Activated CD8-positive, alpha-beta memory T cell treated with anti-CD3 and anti-CD28 coated beads, Interleukin-2, amount 10 ng/mL, durations not matched to agents 7 days and 5 days (primary cell): Measurements from ENCODE around the gene UBE2L5. TPM values are rescaled to one million over a fixed set of nuclear protein-coding genes. Genes with fewer than 3 reads are reported as not detected.
"Not testable (repeated sequence)": the region's sequence is repeated elsewhere in the genome, so short reads cannot be mapped to it uniquely, and the experiment has no call there.

ENCODE experiments used
- ATAC-seq: fragments of 150-1000 bp; cut with Tn5 transposase; one replicate; pipeline ENCODE4 v1.10.0; 2021; ENCODE audit warnings: moderate library complexity
- CTCF ChIA-PET: fragments of 350-600 bp; sonication (Branson Sonifier 250); formaldehyde crosslinking; loops from one replicate; lab custom pipeline; 2021; ENCODE audit warnings: antibody characterized with exemption; lab: Charles Lee
- DNase-seq: peaks from one replicate; pipeline ENCODE4 v3.0.0-alpha.2; 2020
- H3K27ac Mint-ChIP-seq: one replicate; pipeline ENCODE4 v1.8.0; 2021; ENCODE audit warnings: mild to moderate bottlenecking, mixed read lengths
- H3K27me3 Mint-ChIP-seq: one replicate; pipeline ENCODE4 v1.8.0; 2021; ENCODE audit warnings: mixed read lengths
- H3K36me3 Mint-ChIP-seq: one replicate; pipeline ENCODE4 v1.8.0; 2021; ENCODE audit warnings: mild to moderate bottlenecking, mixed read lengths
- H3K4me1 Mint-ChIP-seq: one replicate; pipeline ENCODE4 v1.8.0; 2021; ENCODE audit warnings: mixed read lengths
- H3K4me3 Mint-ChIP-seq: one replicate; pipeline ENCODE4 v1.8.0; 2021; ENCODE audit warnings: mild to moderate bottlenecking, moderate library complexity, mixed read lengths
- H3K9me3 Mint-ChIP-seq: one replicate; pipeline ENCODE4 v1.8.0; 2022; ENCODE audit warnings: low read depth, mixed read lengths
- total RNA-seq, 2 experiments: library from RNA; stranded (reverse); gene quantifications; one replicate each; pipeline ENCODE4 v1.2.3, GENCODE V29; 2021

The UBE2L5 gene
- total RNA-seq, 2 experiments from 2014 or later, result not detected

DNA sequence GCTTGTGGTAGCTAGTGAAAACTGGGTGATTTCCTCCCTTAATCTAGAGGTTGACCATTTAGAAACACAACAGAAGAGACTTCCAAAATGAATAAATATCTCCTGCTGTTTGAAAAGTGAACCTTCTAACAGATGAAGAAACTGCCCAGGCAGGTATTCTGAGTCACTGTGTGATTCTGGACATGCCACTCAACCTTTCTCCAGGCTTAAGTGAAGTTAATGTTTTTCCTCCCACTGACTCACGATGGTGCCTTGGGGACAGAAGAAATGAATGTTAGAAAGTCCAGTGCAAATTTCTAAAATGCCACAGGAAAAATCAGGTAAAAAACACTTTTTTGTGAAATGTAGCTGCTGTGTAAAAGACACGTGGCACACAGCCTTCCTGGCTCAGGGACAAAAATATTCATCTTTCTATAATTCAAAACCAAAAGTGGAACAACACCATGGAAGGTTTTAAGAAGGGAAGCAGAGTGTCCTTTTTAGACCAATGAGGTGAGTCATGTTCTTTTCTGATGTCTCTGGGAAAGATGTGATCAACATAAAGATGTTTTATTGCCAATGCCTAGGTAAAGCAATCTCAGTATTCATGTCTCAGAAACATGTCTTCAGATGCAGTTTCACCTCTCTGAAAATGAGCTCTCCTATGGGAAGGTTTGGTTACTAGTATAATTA is 9.1 kb downstream of the UBE2L5 start:
- Mint-ChIP-seq H3K4me1 (peaks cover 29% of the 10 kb centered on the region), H3K27ac (no peak overlapping the region), H3K36me3 (no peaks in the 10 kb centered on the region), H3K4me3 (no peak overlapping the region), H3K27me3 (peaks cover 7% of the 10 kb centered on the region), H3K9me3 (no peaks in the 10 kb centered on the region)
- CTCF ChIA-PET, result interaction anchor here (1.1 to 1.6 kb wide), 5 partner anchors 9 to 152 kb away, joined by 3 to 8 read pairs (median 4); partner anchors contain the start of gene UBE2L5
- no peak for DNase-seq
- ATAC-seq, result peak; percentile 17

DNA sequence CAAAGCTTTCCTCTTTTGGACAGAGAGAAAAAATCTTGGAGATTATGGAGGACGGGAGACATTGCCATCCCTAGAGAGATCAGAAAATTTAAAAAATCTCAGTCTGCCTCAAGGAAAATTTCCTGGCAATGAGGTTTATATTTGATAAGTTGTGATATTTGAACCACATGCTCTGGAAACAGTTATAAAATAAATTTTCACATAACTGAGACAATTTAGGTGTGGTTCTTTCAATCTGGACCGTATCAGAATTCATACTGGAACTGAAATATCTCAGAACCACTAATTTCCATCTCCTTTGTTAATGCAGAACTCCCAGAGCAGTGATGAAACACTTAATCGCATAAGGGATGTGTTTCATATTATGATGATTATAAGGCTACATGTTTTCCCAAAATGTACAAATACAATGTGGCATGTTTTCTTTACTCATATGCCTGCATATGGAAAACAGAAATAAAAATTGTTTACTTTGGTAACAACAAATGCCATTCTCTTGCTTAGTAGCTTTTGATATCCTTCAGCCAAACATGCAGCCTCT is 13.7 kb downstream of the UBE2L5 start:
- Mint-ChIP-seq H3K27me3 (peaks cover 17% of the 10 kb centered on the region), H3K27ac (no peak overlapping the region), H3K36me3 (no peaks in the 10 kb centered on the region), H3K4me3 (no peak overlapping the region), H3K4me1 (peaks cover 15% of the 10 kb centered on the region), H3K9me3 (no peaks in the 10 kb centered on the region)
- DNase-seq (no peak), ATAC-seq (no peak)
- CTCF ChIA-PET, result interaction anchor here (1.4 to 1.5 kb wide), 2 partner anchors 19 to 27 kb away, joined by 3 to 4 read pairs; no protein-coding TSS in a partner anchor

DNA sequence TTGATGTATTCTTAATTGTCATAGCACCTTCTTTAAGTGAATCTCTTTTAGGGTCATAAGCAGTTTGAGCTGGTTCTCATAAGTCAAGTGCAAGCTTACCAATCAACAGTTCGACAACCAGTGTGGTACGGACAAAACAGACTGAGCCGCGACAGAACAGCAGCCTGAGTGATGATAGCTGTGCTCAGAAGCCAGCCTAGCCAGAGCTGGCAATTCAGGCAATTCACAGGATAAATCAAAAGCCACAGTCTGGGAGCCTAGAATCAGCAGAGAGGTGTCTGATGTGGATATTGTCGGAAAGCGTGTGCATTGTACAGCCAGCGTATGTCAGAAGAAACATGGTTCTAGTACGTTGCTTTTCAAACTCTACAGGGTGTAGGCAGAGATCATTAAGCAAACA is 14.9 kb downstream of the UBE2L5 start:
- Mint-ChIP-seq H3K36me3 (no peaks in the 10 kb centered on the region), H3K4me3 (no peak overlapping the region), H3K9me3 (no peaks in the 10 kb centered on the region), H3K4me1 (peaks cover 10% of the 10 kb centered on the region), H3K27me3 (peaks cover 17% of the 10 kb centered on the region), H3K27ac (no peak overlapping the region)
- DNase-seq (no peak), ATAC-seq (no peak)
- CTCF ChIA-PET, result interaction anchor here (0.8 to 1.5 kb wide), 4 partner anchors 14 to 29 kb away, joined by 3 to 4 read pairs (median 3); no protein-coding TSS in a partner anchor

DNA sequence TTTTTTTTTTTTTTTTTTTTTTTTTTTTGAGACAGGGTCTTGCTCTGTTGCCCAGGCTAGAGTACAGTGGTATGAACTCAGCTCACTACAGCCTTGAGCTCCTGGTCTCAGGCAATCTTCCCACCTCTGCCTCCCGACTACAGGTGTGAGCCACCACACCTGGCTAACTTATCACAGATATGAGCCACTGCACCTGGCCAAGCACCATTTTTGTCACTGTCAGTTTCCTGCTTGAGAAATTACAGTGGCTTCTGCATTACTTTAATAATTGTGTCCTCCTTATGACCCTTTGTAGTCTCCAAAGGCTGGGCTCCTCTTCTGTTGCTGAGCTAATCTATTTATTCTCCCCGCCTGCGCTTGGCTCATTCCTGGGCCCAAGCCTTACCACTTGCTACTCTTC is 16.0 kb downstream of the UBE2L5 start:
- no peaks in the 10 kb centered on the region for H3K9me3 Mint-ChIP-seq

DNA sequence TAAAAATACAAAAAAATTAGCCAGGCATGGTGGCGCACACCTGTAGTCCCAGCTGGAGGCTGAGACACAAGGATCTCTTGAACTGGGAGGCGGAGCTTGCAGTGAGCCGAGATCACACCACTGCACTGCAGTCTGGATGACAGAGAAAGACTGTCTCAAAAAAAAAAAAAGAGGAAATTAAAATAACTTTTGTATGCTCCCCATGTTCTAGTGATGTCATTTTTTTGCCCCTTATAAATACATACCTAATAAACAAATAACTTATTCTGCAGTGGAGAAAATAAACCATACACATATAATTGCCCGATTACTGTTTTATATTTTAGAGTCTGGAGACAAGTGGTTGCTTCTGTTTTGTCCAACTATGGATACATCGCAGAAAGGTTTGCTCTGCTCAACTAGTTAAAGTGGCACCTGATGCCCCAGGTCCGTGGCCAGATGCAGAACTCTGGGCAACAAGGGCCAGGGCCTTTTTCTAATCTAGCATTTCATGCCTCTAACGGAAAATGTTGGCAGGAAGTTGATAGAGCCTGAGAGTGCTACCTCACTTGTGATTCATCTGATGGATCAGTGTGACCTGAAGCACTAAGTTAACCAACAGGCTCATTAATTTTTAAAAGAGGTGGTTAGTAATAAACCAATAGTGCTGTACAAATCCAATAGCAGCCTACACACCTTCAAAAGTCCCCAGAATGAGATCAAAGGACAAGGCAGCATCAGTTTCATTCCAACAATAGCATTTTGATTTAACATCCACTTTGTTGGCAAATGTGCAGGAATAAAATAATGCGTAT is 18.8 kb downstream of the UBE2L5 start:
- H3K4me1 Mint-ChIP-seq, result peaks cover 7% of the 10 kb centered on the region
- no peak overlapping the region for H3K4me3 Mint-ChIP-seq
- H3K27me3 Mint-ChIP-seq, result peaks cover 11% of the 10 kb centered on the region
- ATAC-seq (peak; percentile 55), DNase-seq (no peak)
- H3K9me3 Mint-ChIP-seq, result no peaks in the 10 kb centered on the region
- H3K36me3 Mint-ChIP-seq, result no peaks in the 10 kb centered on the region
- peak overlapping the region; percentile 40 for H3K27ac Mint-ChIP-seq
- CTCF ChIA-PET, result interaction anchor here (0.8 to 2.0 kb wide), 3 partner anchors 10 to 17 kb away, joined by 3 to 8 read pairs (median 3); no protein-coding TSS in a partner anchor

More for the DNA sequence above, 16.0 kb downstream of the UBE2L5 start:
- ATAC-seq (no peak), DNase-seq (no peak)
- H3K4me3 Mint-ChIP-seq, result no peak overlapping the region
- no peak overlapping the region for H3K27ac Mint-ChIP-seq
- H3K4me1 Mint-ChIP-seq, result peaks cover 10% of the 10 kb centered on the region
- H3K36me3 Mint-ChIP-seq, result no peaks in the 10 kb centered on the region
- CTCF ChIA-PET, result interaction anchor here (0.8 kb wide), 1 partner anchor 13 kb away, joined by 3 read pairs; no protein-coding TSS in a partner anchor
- H3K27me3 Mint-ChIP-seq, result peaks cover 17% of the 10 kb centered on the region

DNA sequence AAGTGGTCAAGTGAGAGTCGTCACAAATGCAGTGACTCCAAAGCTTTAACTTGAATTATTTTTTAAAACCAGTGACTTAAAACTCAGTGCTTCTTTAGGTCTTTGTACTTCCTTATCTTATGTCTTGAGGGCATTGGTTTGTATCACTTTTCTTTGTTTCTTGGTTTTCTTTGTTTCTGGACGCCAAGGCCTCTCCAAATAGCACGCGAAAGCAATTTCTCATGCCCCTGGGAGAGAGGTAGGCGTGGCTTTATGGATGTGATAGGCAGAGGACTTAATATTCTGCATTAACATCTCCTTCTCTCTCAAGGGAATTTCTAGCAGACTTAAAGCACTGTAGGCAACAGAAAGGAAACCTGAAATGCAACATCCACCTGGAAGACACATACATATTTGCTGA is 20.6 kb downstream of the UBE2L5 start:
- Mint-ChIP-seq H3K4me3 (no peak overlapping the region), H3K36me3 (no peaks in the 10 kb centered on the region), H3K27ac (no peak overlapping the region), H3K4me1 (peaks cover 7% of the 10 kb centered on the region), H3K9me3 (no peaks in the 10 kb centered on the region), H3K27me3 (no peaks in the 10 kb centered on the region)
- CTCF ChIA-PET, result interaction anchor here (0.7 to 1.6 kb wide), 3 partner anchors 14 to 68 kb away, joined by 3 to 7 read pairs (median 3); no protein-coding TSS in a partner anchor
- DNase-seq (no peak), ATAC-seq (no peak)

DNA sequence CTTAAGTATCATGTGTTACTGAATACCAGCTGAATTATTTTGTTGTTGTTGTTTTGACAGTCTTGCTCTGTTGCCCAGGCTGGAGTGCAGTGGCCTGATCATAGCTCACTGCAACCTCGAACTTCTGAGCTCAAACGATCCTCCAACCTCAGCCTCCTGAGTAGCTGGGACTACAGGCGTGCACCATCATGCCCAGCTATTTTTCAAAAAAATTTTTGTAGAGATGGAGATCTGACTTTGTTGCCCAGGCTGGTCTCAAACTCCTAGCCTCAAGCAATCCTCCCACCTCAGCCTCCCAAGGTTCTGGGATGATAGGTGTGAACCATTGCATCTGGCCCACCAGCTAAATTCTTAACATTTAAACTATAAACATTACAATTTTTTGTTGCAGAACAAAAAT is 21.2 kb downstream of the UBE2L5 start:
- not testable (repeated sequence) for H3K36me3 Mint-ChIP-seq, H3K27me3 Mint-ChIP-seq, DNase-seq, H3K4me1 Mint-ChIP-seq, H3K4me3 Mint-ChIP-seq, ATAC-seq, H3K27ac Mint-ChIP-seq, H3K9me3 Mint-ChIP-seq
- CTCF ChIA-PET, result interaction anchor here (1.6 kb wide), 1 partner anchor 19 kb away, joined by 3 read pairs; no protein-coding TSS in a partner anchor

DNA sequence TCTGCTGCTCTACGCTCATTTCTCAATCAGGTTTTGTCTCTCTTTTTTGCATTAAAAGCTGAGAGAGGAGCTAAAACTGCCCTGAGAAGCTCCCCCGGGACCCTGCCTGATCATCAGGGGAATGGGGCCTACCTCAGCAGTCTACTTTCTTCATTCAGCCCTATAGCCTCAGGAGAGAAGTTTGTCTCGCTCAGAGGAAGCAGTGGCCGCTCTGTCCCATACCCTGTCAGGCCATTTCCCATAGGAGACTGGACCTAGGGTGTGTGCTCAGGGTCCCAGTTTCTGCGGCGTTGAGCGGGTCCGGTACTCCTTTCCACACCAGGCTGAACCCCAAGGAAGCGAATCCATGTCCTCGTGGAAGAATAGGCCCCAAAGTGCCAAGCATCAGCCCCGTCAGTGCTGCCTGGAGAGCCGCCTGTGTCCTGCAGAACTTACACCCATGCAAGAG is 21.7 kb downstream of the UBE2L5 start:
- H3K36me3 Mint-ChIP-seq, result no peaks in the 10 kb centered on the region
- no peaks in the 10 kb centered on the region for H3K9me3 Mint-ChIP-seq
- DNase-seq, result no peak
- no peaks in the 10 kb centered on the region for H3K27me3 Mint-ChIP-seq
- CTCF ChIA-PET, result no interaction called here
- no peak overlapping the region for H3K4me3 Mint-ChIP-seq
- peak overlapping the region; percentile 40 for H3K27ac Mint-ChIP-seq
- peaks cover 7% of the 10 kb centered on the region for H3K4me1 Mint-ChIP-seq
- no peak for ATAC-seq

DNA sequence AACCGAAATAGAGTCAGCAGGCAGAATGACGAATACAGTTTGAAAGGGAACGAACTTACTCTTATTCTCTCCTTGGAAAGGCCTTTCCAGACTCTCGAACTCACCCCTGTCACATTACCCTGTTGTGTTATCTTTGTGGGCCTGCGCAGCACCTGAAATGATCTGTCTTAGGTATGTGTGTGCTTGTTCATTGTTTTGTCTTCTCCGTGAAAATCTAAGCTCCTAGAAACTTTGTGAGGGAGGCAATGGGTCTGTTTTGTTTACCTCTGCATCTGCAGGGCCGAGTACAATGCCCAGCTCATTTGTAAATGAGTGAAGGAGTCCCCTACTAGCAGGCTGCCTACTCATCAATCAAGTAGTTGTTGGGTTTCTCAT is 23.8 kb downstream of the UBE2L5 start:
- DNase-seq, result no peak
- CTCF ChIA-PET, result no interaction called here
- H3K4me1 Mint-ChIP-seq, result peaks cover 3% of the 10 kb centered on the region

DNA sequence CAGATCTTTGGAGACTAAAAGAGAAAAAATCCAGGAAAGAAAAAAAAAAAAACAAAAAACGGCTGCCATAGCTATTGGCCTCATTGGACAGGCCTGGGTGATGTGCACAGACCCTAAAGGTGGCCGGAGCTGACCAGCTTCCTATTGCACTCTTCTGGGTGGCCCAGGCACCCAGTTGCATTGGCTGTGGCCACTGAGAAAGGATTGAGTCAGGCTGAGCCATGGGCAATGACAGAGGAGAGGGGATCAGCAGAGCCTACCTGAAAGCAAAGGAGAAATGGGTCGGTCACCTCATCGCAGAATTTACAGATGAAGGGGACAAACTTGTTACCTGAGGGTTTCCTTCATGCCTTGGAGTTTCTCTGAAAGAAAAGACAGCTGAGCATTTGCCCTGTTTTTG is 26.1 kb downstream of the UBE2L5 start:
- Mint-ChIP-seq H3K27me3 (no peaks in the 10 kb centered on the region), H3K4me1 (peaks cover under 1% of the 10 kb centered on the region), H3K4me3 (no peak overlapping the region), H3K9me3 (no peaks in the 10 kb centered on the region), H3K36me3 (no peaks in the 10 kb centered on the region), H3K27ac (no peak overlapping the region)
- DNase-seq (no peak), ATAC-seq (no peak)
- CTCF ChIA-PET, result interaction anchor here (0.8 to 1.2 kb wide), 2 partner anchors 40 to 316 kb away, joined by 3 to 4 read pairs; no protein-coding TSS in a partner anchor

More for the DNA sequence above, 23.8 kb downstream of the UBE2L5 start:
- Mint-ChIP-seq H3K4me3 (no peak overlapping the region), H3K36me3 (no peaks in the 10 kb centered on the region), H3K9me3 (no peaks in the 10 kb centered on the region), H3K27ac (no peak overlapping the region), H3K27me3 (no peaks in the 10 kb centered on the region)
- ATAC-seq, result no peak

DNA sequence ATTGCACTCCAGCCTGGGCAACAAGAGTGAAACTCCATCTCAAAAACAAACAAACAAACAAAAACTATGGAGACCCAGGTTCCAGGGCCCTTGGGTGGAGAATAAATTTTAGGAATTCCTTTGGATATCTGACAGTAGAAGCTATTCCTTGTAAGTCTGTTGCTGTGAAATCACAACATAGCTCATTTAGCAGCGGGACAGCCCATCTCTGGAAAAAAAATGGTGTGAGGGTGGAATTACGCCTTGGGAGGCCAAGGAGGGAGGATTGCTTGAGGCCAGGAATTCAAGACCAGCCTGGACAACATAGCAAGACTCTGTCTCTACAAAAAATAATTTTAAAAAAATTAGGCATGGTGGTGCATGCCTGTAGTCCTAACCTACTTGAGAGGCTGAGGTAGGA is 27.8 kb downstream of the UBE2L5 start:
- Mint-ChIP-seq H3K9me3 (no peaks in the 10 kb centered on the region), H3K4me3 (no peak overlapping the region), H3K4me1 (peaks cover 1% of the 10 kb centered on the region), H3K27me3 (no peaks in the 10 kb centered on the region), H3K36me3 (no peaks in the 10 kb centered on the region), H3K27ac (no peak overlapping the region)
- ATAC-seq (no peak), DNase-seq (no peak)
- CTCF ChIA-PET, result interaction anchor here (1.1 kb wide), 1 partner anchor 318 kb away, joined by 3 read pairs; no protein-coding TSS in a partner anchor

DNA sequence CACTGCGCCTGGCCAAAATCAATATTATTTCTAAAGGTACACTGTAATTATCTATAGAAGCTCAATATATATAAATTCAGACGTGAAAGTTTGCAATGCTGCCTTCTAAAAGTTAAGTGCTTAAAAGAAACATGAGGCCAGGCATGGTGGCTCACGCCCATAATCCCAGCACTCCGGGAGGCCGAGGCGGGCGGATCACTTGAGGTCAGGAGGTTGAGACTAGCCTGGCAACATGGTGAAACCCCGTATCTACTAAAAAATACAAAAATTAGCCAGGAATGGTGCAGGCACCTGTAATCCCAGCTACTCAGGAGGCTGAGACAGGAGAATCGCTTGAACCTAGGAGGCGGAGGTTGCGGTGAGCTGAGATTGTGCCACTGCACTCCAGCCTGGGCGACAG is 29.2 kb downstream of the UBE2L5 start:
- H3K27me3 Mint-ChIP-seq, DNase-seq, H3K4me1 Mint-ChIP-seq, H3K4me3 Mint-ChIP-seq, H3K36me3 Mint-ChIP-seq, H3K27ac Mint-ChIP-seq, ATAC-seq, H3K9me3 Mint-ChIP-seq: not testable (repeated sequence)
- CTCF ChIA-PET, result interaction anchor here (0.9 to 1.3 kb wide), 3 partner anchors 11 to 319 kb away, joined by 3 to 4 read pairs (median 3); no protein-coding TSS in a partner anchor

DNA sequence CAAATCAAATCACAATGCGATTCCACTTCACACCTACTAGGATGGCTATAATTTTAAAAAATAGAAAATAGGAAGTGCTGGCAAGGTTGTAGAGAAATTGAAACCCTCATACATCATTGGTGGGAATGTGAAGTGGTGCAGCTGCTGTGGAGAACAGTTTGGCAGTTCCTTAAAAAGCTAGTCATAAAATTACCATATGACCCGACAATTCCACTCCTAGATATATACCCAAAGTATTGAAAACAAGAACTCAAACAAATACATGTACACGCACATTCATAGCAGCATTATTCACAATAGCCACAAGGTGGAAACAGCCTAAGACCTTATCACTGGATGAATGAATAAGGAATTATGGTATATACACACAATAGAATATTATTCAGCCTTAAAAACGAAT is 31.4 kb downstream of the UBE2L5 start:
- Mint-ChIP-seq H3K27ac (no peak overlapping the region), H3K27me3 (no peaks in the 10 kb centered on the region), H3K36me3 (peaks cover 5% of the 10 kb centered on the region), H3K9me3 (no peaks in the 10 kb centered on the region), H3K4me3 (no peak overlapping the region), H3K4me1 (peaks cover 7% of the 10 kb centered on the region)
- CTCF ChIA-PET, result interaction anchor here (0.6 to 2.3 kb wide), 3 partner anchors 12 to 82 kb away, joined by 3 to 4 read pairs (median 3); no protein-coding TSS in a partner anchor
- no peak for DNase-seq
- no peak for ATAC-seq
